Measurements from ENCODE around the gene RTKN. TPM values are rescaled to one million over a fixed set of nuclear protein-coding genes. Genes with fewer than 3 reads are reported as not detected.
"Not testable (repeated sequence)": the region's sequence is repeated elsewhere in the genome, so short reads cannot be mapped to it uniquely, and the experiment has no call there.

Gene RTKN, protein sequence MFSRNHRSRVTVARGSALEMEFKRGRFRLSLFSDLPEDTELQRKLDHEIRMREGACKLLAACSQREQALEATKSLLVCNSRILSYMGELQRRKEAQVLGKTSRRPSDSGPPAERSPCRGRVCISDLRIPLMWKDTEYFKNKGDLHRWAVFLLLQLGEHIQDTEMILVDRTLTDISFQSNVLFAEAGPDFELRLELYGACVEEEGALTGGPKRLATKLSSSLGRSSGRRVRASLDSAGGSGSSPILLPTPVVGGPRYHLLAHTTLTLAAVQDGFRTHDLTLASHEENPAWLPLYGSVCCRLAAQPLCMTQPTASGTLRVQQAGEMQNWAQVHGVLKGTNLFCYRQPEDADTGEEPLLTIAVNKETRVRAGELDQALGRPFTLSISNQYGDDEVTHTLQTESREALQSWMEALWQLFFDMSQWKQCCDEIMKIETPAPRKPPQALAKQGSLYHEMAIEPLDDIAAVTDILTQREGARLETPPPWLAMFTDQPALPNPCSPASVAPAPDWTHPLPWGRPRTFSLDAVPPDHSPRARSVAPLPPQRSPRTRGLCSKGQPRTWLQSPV
- total RNA-seq, result 10 to 100 TPM; 46.2 to 99.9 (median 75.7) TPM

GRCh38 chr2:74441690-74442482, at the start of gene RTKN:
TSS of gene RTKN (minus strand) at chr2:74441937. CDS start at chr2:74441816, 121 bp downstream.
- Histone ChIP-seq H3K4me3 (peak within 1 kb of the TSS; percentile 47 to 77 (median 52)), H3K36me3 (no peaks in the 10 kb centered on the region), H3K27ac (peak within 1 kb of the TSS; percentile 63 to 96 (median 90)), H3K9me3 (no peaks in the 10 kb centered on the region), H3K4me1 (peaks cover 0 to 29% (median 14%) of the 10 kb centered on the region in 4 donors), H3K27me3 (no peaks in the 10 kb centered on the region)
- peak in 2 of 3 donors; percentile 80 to 89 for DNase-seq
- TF ChIP-seq CTCF (IDR thresholded peaks at IDR 0.05) (peak in 3 of 6 experiments; percentile 24 to 48 (median 40)), POLR2A (IDR thresholded peaks at IDR 0.05) (peak; percentile 83 to 94)

GRCh38 chr2:74489906-74490305, 48.2 kb upstream of the RTKN start:
- DNase-seq, result no peak
- Histone ChIP-seq H3K4me3 (no peak overlapping the region), H3K27ac (no peak overlapping the region), H3K9me3 (no peaks in the 10 kb centered on the region), H3K4me1 (peaks cover 0 to 8% (median 1%) of the 10 kb centered on the region in 4 donors), H3K27me3 (no peaks in the 10 kb centered on the region), H3K36me3 (peaks cover 0 to 77% (median 0%) of the 10 kb centered on the region in 3 donors)
- TF ChIP-seq POLR2A (IDR thresholded peaks at IDR 0.05), result no peak
- TF ChIP-seq CTCF (IDR thresholded peaks at IDR 0.05), result no peak

GRCh38 chr2:74488643-74489481, 47.1 kb upstream of the RTKN start:
- Histone ChIP-seq H3K4me1 (peaks cover 0 to 14% (median 1%) of the 10 kb centered on the region in 4 donors), H3K36me3 (peaks cover 0 to 70% (median 0%) of the 10 kb centered on the region in 3 donors), H3K9me3 (no peaks in the 10 kb centered on the region), H3K27ac (peak overlapping the region in 2 of 4 donors; percentile 27 to 73), H3K27me3 (no peaks in the 10 kb centered on the region), H3K4me3 (no peak overlapping the region)
- TF ChIP-seq POLR2A (IDR thresholded peaks at IDR 0.05) (no peak), CTCF (IDR thresholded peaks at IDR 0.05) (peak in 2 of 6 experiments; percentile 15 to 18)
- DNase-seq, result peak in 1 of 3 donors; percentile 65

- no peak overlapping the region for H3K27ac ChIP-seq
- no peaks in the 10 kb centered on the region for H3K9me3 ChIP-seq
- H3K4me3 ChIP-seq, result no peak overlapping the region
- no peak for DNase-seq
- H3K27me3 ChIP-seq, result no peaks in the 10 kb centered on the region
- H3K4me1 ChIP-seq, result peaks cover 3 to 28% (median 12%) of the 10 kb centered on the region in 4 donors
- peaks cover 0 to 43% (median 0%) of the 10 kb centered on the region in 3 donors for H3K36me3 ChIP-seq
- TF ChIP-seq CTCF (IDR thresholded peaks at IDR 0.05) (no peak), POLR2A (IDR thresholded peaks at IDR 0.05) (no peak)
These were observed 44.4 kb upstream of the RTKN start for GRCh38 chr2:74486141-74486540.

DNA sequence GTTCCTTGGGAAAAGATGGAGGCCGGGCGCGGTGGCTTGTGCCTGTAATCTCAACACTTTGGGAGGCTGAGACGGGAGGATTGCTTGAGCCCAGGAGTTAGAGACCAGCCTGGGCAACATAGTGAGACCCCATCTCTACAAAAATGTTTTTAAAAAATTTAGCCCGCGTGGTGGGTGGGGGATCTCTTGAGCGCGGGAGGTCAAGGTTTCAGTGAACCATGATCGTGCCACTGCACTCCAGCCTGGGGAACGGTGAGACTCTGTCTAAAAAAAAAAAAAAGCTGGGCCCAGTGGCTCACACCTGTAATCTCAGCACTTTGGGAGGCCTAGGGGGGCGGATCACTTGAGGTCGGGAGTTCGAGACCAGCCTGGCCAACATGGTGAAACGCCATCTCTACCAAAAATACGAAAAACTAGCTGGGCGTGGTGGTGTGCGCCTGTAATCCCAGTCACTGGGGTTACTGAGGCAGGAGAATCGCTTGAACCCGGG, 42.0 kb upstream of the RTKN start:
- peak overlapping the region in 3 of 4 donors; percentile 86 to 93 (median 92) for H3K27ac ChIP-seq
- peaks cover 0 to 43% (median 0%) of the 10 kb centered on the region in 3 donors for H3K36me3 ChIP-seq
- H3K4me3 ChIP-seq, result peak overlapping the region; percentile 77 to 87 (median 80)
- DNase-seq, H3K9me3 ChIP-seq, H3K27me3 ChIP-seq: not testable (repeated sequence)
- peaks cover 3 to 31% (median 13%) of the 10 kb centered on the region in 4 donors for H3K4me1 ChIP-seq

Measured in Peyer's patch (tissue), 4 donors.